Erythroblast (primary cell): ENCODE results near the gene SALL4.
"Not testable (repeated sequence)": the region's sequence is repeated elsewhere in the genome, so short reads cannot be mapped to it uniquely, and the experiment has no call there.

Experiments used
- DNase-seq, 2 experiments: peaks; one replicate each; lab custom pipeline; 2025; lab: John Stamatoyannopoulos, UW
- GATA1 ChIP-seq: IDR thresholded peaks from 2 replicates; pipeline ENCODE4 v1.6.1; 2011; ENCODE audit warnings: low read depth, mild to moderate bottlenecking, control low read depth, low read length, moderate library complexity
- POLR2A ChIP-seq: IDR thresholded peaks from 2 replicates; pipeline ENCODE4 v1.6.1; 2011; ENCODE audit warnings: mild to moderate bottlenecking, low read length

SALL4 gene

GRCh38 chr20:51802170-51802751, at the start of gene SALL4:
TSS of gene SALL4 (minus strand) at chr20:51802521. CDS start at chr20:51802408, 113 bp downstream.
- TF ChIP-seq GATA1 (no peak), POLR2A (no peak)
- DNase-seq = peak; percentile 24 to 53

GRCh38 chr20:51848346-51848745, 46.0 kb upstream of the SALL4 start:
- no peak for TF ChIP-seq POLR2A
- no peak for TF ChIP-seq GATA1
- DNase-seq = no peak

DNA sequence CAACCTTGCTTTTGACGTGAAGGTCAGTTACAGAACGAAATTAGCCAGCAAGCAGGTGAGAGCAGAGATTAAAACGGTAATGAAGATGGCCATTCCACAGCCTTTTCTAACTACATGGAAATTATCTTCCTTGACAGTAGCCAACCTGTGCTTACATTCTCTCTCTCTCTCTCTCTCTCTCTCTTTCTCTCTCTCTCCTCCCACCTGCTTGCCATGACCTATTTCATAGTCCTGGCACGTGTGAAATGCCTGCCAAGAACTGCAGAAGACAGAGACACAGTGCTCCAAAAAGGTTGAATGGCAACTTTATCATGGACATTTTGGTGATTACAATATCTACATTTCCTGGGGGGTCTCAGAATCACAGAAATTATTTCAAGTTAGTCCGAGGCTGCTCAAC, 38.5 kb upstream of the SALL4 start:
- DNase-seq = no peak
- TF ChIP-seq GATA1 (no peak), POLR2A (no peak)

- DNase-seq = no peak
- TF ChIP-seq POLR2A (no peak), GATA1 (no peak)
Observed at GRCh38 chr20:51837876-51838420, 35.6 kb upstream of the SALL4 start.

DNA sequence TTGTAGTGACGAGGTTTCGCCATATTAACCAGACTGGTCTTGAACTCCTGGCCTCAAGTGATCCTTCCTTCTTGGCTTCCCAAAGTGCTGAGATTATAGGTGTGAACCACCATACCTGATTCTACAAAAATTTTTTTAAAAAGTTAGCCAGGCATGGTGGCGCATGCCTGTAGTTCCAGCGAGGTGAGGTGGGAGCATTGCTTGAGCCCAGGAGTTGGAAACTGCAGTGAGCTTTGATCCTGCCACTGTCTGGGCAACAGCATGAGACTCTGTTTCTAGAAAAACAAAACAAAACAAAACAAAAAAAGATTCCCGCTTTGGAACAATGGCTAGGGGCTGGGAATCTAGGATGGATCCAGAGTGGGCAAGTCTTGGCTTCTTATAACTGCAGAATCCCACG, 35.1 kb upstream of the SALL4 start:
- DNase-seq = no peak
- TF ChIP-seq POLR2A = no peak
- no peak for TF ChIP-seq GATA1

DNA sequence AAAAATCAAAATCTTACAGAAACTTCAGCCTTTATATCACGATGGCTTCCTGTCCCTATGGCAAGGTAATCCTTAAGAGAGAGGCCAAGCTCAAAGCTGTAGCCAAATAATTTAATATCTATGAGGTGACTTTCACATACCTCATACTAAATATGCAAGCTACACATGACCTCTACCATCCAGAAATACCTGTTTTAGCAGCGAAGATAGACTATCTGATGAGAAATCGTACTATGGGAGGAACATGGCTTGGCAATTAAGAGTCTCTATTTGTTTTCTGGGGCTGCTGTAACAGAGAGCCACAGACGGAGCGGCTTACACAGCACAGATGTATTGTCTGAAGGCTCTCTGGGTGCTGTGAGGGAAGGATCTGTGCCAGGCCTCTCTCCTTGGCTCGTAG, 31.0 kb upstream of the SALL4 start:
- DNase-seq = no peak
- TF ChIP-seq GATA1 (no peak), POLR2A (no peak)

DNA sequence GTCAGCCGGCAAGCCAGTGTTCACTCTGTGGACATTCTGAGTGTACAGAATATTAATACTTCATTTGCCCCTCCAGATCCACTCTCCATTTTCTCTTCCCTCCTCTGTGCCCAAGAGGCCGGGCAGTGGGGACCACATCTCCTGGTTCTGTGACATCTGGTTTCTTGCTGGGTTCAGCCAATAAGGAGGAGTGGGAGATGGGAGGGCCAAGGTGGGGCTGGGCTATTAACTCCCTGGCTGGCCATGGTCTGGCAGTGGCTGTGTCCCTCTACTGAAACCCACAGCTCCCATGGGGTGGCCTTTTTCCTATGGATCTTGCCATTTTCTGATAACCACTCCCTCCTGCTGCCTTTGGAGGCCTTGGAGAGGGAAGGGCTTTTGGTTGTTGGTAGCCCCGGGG, 30.0 kb upstream of the SALL4 start:
- DNase-seq = no peak
- TF ChIP-seq GATA1 (no peak), POLR2A (no peak)

DNA sequence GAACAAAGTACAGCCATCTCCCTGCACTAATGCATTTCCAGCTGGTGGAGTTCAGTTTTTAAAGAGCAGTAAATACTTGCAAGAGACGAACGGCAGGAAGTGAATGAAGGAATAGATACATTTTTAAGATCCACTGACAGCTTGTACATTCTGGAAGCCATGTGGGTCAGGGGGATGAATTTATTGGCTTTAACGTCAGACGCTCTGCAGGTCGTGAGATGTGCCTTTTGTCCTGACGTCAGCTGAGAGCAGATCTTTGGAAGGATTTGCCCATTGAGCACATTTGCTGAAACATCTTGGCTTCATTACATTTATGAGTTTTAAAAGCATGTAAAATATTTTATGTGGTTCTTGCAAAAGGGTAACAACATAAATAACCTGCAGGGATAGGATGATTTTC, 29.5 kb upstream of the SALL4 start:
- no peak for DNase-seq
- no peak for TF ChIP-seq GATA1
- TF ChIP-seq POLR2A = no peak

DNA sequence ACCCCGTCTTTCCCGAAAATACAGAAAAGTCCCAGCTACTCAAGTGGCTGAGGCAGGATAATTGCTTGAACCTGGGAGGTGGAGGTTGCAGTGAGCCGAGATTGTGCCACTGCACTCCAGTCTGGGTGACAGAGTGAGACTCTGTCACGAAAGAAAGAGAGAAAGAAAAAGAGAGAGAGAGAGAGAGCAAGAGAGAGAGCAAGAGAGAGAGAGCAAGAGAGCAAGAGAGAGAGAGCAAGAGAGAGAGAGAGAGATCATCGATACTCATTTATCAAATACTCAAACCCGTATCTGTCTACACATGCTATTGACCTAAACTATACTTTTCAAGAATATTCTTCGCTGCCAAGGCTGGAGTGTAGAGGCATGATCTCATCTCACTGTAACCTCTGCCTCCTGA, 28.2 kb upstream of the SALL4 start:
- TF ChIP-seq POLR2A = no peak
- no peak for TF ChIP-seq GATA1
- no peak for DNase-seq

DNA sequence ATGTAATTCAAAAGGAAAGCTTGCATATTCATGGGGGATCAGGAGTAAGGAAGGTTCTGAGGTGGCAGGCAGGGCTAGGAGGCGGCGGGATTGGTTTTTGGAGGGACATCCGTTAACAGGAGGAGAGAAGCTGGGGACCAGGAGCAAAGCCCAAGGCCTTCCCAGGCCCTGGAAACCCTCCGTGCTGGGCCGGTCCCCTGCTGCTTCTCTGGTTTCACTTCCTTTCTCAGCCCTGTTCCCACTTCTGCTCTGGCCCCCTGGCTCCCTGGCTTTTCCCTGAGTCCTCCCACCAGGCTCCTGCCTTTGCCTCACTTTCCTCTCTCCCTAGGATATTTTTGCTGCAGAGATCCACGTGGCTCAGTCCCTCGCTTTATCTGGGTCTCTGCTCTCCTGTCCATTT, 26.4 kb upstream of the SALL4 start:
- no peak for TF ChIP-seq GATA1
- no peak for TF ChIP-seq POLR2A

DNA sequence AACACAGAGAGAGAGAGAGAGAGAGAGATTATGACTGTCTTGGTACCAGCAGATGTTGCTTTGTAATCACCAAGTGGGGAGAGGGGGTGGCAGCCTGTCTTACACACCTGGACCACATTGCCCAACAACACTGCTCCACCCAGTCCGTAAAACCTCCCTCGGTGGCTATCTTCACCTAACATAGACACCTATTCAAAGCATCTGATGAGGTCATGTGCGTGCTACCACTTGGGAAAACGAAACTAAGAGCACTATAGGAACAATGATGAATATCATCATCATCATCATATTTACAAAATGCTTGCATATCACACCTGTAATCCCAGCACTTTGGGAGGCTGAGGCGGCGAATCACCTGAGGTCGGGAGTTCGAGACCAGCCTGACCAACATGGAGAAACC, 24.1 kb upstream of the SALL4 start:
- TF ChIP-seq GATA1 (no peak), POLR2A (no peak)
- no peak for DNase-seq

More for the DNA sequence above, 26.4 kb upstream of the SALL4 start:
- DNase-seq = no peak

GRCh38 chr20:51818479-51819008, 16.2 kb upstream of the SALL4 start:
- no peak for TF ChIP-seq POLR2A
- no peak for TF ChIP-seq GATA1
- DNase-seq = no peak

DNA sequence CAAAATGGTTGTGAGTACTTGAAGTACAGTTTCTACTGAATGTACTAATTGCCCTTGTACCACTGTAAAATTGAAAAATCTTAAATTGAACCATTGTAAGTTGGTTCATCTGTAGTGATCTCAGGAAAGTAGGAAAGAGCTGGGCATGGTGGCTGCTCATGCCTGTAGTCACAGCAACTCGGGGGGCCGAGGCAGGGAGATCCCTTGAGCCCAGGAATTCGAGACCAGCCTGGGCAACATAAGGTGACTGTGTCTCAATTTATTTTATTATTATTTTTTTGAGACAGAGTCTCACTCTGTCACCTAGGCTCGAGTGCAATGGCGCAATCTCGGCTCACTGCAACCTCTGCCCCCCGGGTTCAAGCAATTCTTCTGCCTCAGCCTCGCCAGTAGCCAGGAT, 14.5 kb upstream of the SALL4 start:
- DNase-seq = not testable (repeated sequence)

GRCh38 chr20:51815383-51816076, 13.2 kb upstream of the SALL4 start:
- DNase-seq = no peak
- no peak for TF ChIP-seq POLR2A
- no peak for TF ChIP-seq GATA1

GRCh38 chr20:51812861-51813260, 10.5 kb upstream of the SALL4 start:
- TF ChIP-seq POLR2A = no peak
- no peak for TF ChIP-seq GATA1

More at GRCh38 chr20:51812861-51813260, 10.5 kb upstream of the SALL4 start:
- no peak for DNase-seq
